ENCODE data around the gene LHB. TPM values are rescaled to one million over a fixed set of nuclear protein-coding genes. Genes with fewer than 3 reads are reported as not detected.

The LHB gene
- not detected for total RNA-seq

GRCh38 chr19:49017041-49017665 lies at the start of gene LHB:
LHB (minus strand) TSS chr19:49017091; CDS start chr19:49017081, 10 bp downstream.
- Histone ChIP-seq H3K36me3 (no peaks in the 10 kb centered on the region), H3K27me3 (peaks cover 4% of the 10 kb centered on the region), H3K27ac (no peak within 1 kb of the TSS), H3K9ac (ENCODE audit: low read depth in 2 of 2, low read length in 2 of 2) (peak within 1 kb of the TSS; percentile 34 to 46), H3K9me3 (no peaks in the 10 kb centered on the region), H3K4me1 (peaks cover 7% of the 10 kb centered on the region), H3K4me3 (peak within 1 kb of the TSS; percentile 31)
- no peak for TF ChIP-seq CTCF (IDR thresholded peaks at IDR 0.05)
- intact Hi-C loops (cut with DNase I) = no loop called here
- DNase-seq = no peak

GRCh38 chr19:49065905-49066512 lies 49.1 kb upstream of the LHB start:
- intact Hi-C loops (cut with DNase I) = no loop called here

GRCh38 chr19:49064768-49065611 lies 48.1 kb upstream of the LHB start, which contains the start of gene NTF4:
NTF4 (minus strand) TSS chr19:49064818; CDS start chr19:49061997, 2,821 bp downstream.
- Histone ChIP-seq H3K27ac (no peak within 1 kb of the TSS), H3K36me3 (no peaks in the 10 kb centered on the region), H3K27me3 (peaks cover 13% of the 10 kb centered on the region), H3K9ac (ENCODE audit: low read depth in 2 of 2, low read length in 2 of 2) (no peak within 1 kb of the TSS), H3K9me3 (no peaks in the 10 kb centered on the region), H3K4me1 (no peaks in the 10 kb centered on the region), H3K4me3 (peak within 1 kb of the TSS; percentile 8)
- intact Hi-C loops (cut with DNase I) = no loop called here
- TF ChIP-seq CTCF (IDR thresholded peaks at IDR 0.05) = no peak
- DNase-seq = peak; percentile 20

More at GRCh38 chr19:49065905-49066512, 49.1 kb upstream of the LHB start:
- peaks cover 19% of the 10 kb centered on the region for H3K27me3 ChIP-seq
- H3K27ac ChIP-seq = no peak overlapping the region
- H3K9me3 ChIP-seq = no peaks in the 10 kb centered on the region
- H3K4me3 ChIP-seq = no peak overlapping the region
- no peak overlapping the region for H3K9ac ChIP-seq (ENCODE audit: low read depth in 2 of 2, low read length in 2 of 2)
- DNase-seq = no peak
- TF ChIP-seq CTCF (IDR thresholded peaks at IDR 0.05) = no peak
- H3K36me3 ChIP-seq = no peaks in the 10 kb centered on the region
- no peaks in the 10 kb centered on the region for H3K4me1 ChIP-seq

- Histone ChIP-seq H3K27ac (no peak overlapping the region), H3K9ac (ENCODE audit: low read depth in 2 of 2, low read length in 2 of 2) (no peak overlapping the region), H3K4me1 (no peaks in the 10 kb centered on the region), H3K4me3 (no peak overlapping the region), H3K27me3 (peaks cover 13% of the 10 kb centered on the region), H3K9me3 (no peaks in the 10 kb centered on the region), H3K36me3 (no peaks in the 10 kb centered on the region)
- DNase-seq = no peak
- intact Hi-C loops (cut with DNase I) = no loop called here
- no peak for TF ChIP-seq CTCF (IDR thresholded peaks at IDR 0.05)
Observed at GRCh38 chr19:49064029-49064629, 47.2 kb upstream of the LHB start.

- Histone ChIP-seq H3K36me3 (no peaks in the 10 kb centered on the region), H3K9ac (ENCODE audit: low read depth in 2 of 2, low read length in 2 of 2) (no peak overlapping the region), H3K27me3 (peaks cover 20% of the 10 kb centered on the region), H3K9me3 (no peaks in the 10 kb centered on the region), H3K4me1 (peaks cover 4% of the 10 kb centered on the region), H3K27ac (no peak overlapping the region), H3K4me3 (no peak overlapping the region)
- intact Hi-C loops (cut with DNase I) = no loop called here
- DNase-seq = no peak
- TF ChIP-seq CTCF (IDR thresholded peaks at IDR 0.05) = no peak
Observed at GRCh38 chr19:49061445-49061844, 44.6 kb upstream of the LHB start.
